Measurements from ENCODE around the gene VPS13C.

The VPS13C gene

GRCh38 chr15:61946778-61947177, 113.5 kb downstream of the VPS13C start:
- no peak for DNase-seq (ENCODE audit: low read depth in 1 of 2, low spot score in 1 of 2)

- no peak for DNase-seq (ENCODE audit: low read depth in 1 of 2, low spot score in 1 of 2)
Measured at GRCh38 chr15:61943992-61944391, 116.3 kb downstream of the VPS13C start.

GRCh38 chr15:61938249-61938648, 122.0 kb downstream of the VPS13C start:
- DNase-seq (ENCODE audit: low read depth in 1 of 2, low spot score in 1 of 2) = no peak

- no peak for DNase-seq (ENCODE audit: low read depth in 1 of 2, low spot score in 1 of 2)
Measured at GRCh38 chr15:61936528-61937195, 123.6 kb downstream of the VPS13C start.

- DNase-seq (ENCODE audit: low read depth in 1 of 2, low spot score in 1 of 2) = no peak
Measured at GRCh38 chr15:61935493-61935892, 124.8 kb downstream of the VPS13C start.

- no peak for DNase-seq (ENCODE audit: low read depth in 1 of 2, low spot score in 1 of 2)
Measured at GRCh38 chr15:61929452-61929851, 130.8 kb downstream of the VPS13C start.

GRCh38 chr15:61923173-61923572, 137.1 kb downstream of the VPS13C start:
- no peak for DNase-seq (ENCODE audit: low read depth in 1 of 2, low spot score in 1 of 2)

GRCh38 chr15:61921093-61921492, 139.2 kb downstream of the VPS13C start:
- DNase-seq (ENCODE audit: low read depth in 1 of 2, low spot score in 1 of 2) = no peak

GRCh38 chr15:61917457-61917856, 142.8 kb downstream of the VPS13C start:
- DNase-seq (ENCODE audit: low read depth in 1 of 2, low spot score in 1 of 2) = no peak

- no peak for DNase-seq (ENCODE audit: low read depth in 1 of 2, low spot score in 1 of 2)
Measured at GRCh38 chr15:61916104-61916503, 144.1 kb downstream of the VPS13C start.

GRCh38 chr15:61915640-61916039, 144.6 kb downstream of the VPS13C start:
- no peak for DNase-seq (ENCODE audit: low read depth in 1 of 2, low spot score in 1 of 2)

- DNase-seq (ENCODE audit: low read depth in 1 of 2, low spot score in 1 of 2) = no peak
Measured at GRCh38 chr15:61910839-61911369, 149.3 kb downstream of the VPS13C start.

GRCh38 chr15:61908241-61908640, 152.0 kb downstream of the VPS13C start:
- no peak for DNase-seq (ENCODE audit: low read depth in 1 of 2, low spot score in 1 of 2)

- no peak for DNase-seq (ENCODE audit: low read depth in 1 of 2, low spot score in 1 of 2)
Measured at GRCh38 chr15:61907753-61908086, 152.5 kb downstream of the VPS13C start.

GRCh38 chr15:61906961-61907752, 153.1 kb downstream of the VPS13C start:
- DNase-seq (ENCODE audit: low read depth in 1 of 2, low spot score in 1 of 2) = no peak

- DNase-seq (ENCODE audit: low read depth in 1 of 2, low spot score in 1 of 2) = no peak
Measured at GRCh38 chr15:61893146-61893545, 167.1 kb downstream of the VPS13C start.

GRCh38 chr15:61892140-61892539, 168.1 kb downstream of the VPS13C start:
- no peak for DNase-seq (ENCODE audit: low read depth in 1 of 2, low spot score in 1 of 2)

- DNase-seq (ENCODE audit: low read depth in 1 of 2, low spot score in 1 of 2) = no peak
Measured at GRCh38 chr15:61890106-61890505, 170.1 kb downstream of the VPS13C start.

GRCh38 chr15:61889706-61890105, 170.5 kb downstream of the VPS13C start:
- DNase-seq (ENCODE audit: low read depth in 1 of 2, low spot score in 1 of 2) = no peak

- DNase-seq (ENCODE audit: low read depth in 1 of 2, low spot score in 1 of 2) = no peak
Measured at GRCh38 chr15:61888074-61888780, 172.0 kb downstream of the VPS13C start.

- DNase-seq (ENCODE audit: low read depth in 1 of 2, low spot score in 1 of 2) = no peak
Measured at GRCh38 chr15:61880084-61880483, 180.2 kb downstream of the VPS13C start.

GRCh38 chr15:61879219-61879618, 181.0 kb downstream of the VPS13C start:
- DNase-seq (ENCODE audit: low read depth in 1 of 2, low spot score in 1 of 2) = no peak
